Subcutaneous adipose tissue (tissue), 4 donors: ENCODE results near the gene TNFRSF19. TPM values are rescaled to one million over a fixed set of nuclear protein-coding genes. Genes with fewer than 3 reads are reported as not detected.

ENCODE experiments used
- total RNA-seq, 4 donors: library from RNA; depleted of rRNA; stranded (reverse); fragments of >200 nt; gene quantifications; one replicate each; pipeline ENCODE4 v1.1.0, GENCODE V29; 2016
- TF ChIP-seq, protein P1 (sequence below): fragments of 450-650 bp; IDR thresholded peaks from one replicate; pipeline ENCODE4 v1.5.1; 2016; ENCODE audit warnings: low read depth, mild to moderate bottlenecking, control low read depth, antibody characterized with exemption, moderate library complexity

TNFRSF19 gene, protein sequence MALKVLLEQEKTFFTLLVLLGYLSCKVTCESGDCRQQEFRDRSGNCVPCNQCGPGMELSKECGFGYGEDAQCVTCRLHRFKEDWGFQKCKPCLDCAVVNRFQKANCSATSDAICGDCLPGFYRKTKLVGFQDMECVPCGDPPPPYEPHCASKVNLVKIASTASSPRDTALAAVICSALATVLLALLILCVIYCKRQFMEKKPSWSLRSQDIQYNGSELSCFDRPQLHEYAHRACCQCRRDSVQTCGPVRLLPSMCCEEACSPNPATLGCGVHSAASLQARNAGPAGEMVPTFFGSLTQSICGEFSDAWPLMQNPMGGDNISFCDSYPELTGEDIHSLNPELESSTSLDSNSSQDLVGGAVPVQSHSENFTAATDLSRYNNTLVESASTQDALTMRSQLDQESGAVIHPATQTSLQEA
- 1 to 10 TPM in 3 of 4 donors, under 1 TPM in 1; 0.33 to 4.0 (median 1.3) TPM for total RNA-seq

DNA sequence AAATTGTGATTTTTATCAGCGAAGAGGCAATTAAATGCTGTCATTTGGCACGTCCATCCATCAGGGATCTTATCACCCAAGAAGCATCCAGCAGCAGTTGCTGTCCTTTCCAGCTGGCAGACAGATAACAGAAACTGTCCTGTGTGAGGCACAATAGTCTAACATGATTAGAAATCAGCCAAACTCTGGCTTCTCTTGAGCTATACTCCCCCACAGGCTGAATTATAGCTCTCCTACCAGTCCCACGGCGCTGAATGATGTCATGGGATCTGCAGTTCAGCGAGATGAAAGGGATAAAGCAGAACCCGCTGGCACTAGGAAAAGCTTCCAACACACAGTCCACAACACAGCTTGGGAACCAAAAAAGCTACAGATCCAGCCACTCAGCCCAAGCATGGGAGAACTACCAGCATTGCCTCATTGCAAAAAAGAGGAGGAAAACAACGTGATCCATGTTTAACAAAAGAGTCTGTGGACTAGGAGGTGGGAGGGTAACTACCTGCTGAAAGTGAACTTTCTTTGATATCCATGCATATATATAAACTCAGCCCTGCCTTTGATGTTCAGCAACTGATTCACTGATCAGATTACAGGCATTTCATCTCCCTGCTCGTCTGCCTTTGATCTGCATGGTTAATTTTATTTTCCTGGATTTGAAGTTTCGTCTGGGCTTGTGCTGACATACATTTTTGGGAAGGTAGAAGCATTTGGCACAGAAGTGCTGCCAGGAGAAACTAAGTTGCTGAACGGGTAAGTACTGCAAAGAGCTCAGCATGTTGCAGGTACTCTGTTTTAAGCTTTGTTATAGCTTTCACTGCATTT, at the start of gene TNFRSF19:
TNFRSF19 (plus strand) TSS at position 314 of the 822 bp plus-strand sequence. CDS start 19,772 bp downstream, outside the sequence.
- TF ChIP-seq, protein P1, sequence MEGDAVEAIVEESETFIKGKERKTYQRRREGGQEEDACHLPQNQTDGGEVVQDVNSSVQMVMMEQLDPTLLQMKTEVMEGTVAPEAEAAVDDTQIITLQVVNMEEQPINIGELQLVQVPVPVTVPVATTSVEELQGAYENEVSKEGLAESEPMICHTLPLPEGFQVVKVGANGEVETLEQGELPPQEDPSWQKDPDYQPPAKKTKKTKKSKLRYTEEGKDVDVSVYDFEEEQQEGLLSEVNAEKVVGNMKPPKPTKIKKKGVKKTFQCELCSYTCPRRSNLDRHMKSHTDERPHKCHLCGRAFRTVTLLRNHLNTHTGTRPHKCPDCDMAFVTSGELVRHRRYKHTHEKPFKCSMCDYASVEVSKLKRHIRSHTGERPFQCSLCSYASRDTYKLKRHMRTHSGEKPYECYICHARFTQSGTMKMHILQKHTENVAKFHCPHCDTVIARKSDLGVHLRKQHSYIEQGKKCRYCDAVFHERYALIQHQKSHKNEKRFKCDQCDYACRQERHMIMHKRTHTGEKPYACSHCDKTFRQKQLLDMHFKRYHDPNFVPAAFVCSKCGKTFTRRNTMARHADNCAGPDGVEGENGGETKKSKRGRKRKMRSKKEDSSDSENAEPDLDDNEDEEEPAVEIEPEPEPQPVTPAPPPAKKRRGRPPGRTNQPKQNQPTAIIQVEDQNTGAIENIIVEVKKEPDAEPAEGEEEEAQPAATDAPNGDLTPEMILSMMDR: no peak

DNA sequence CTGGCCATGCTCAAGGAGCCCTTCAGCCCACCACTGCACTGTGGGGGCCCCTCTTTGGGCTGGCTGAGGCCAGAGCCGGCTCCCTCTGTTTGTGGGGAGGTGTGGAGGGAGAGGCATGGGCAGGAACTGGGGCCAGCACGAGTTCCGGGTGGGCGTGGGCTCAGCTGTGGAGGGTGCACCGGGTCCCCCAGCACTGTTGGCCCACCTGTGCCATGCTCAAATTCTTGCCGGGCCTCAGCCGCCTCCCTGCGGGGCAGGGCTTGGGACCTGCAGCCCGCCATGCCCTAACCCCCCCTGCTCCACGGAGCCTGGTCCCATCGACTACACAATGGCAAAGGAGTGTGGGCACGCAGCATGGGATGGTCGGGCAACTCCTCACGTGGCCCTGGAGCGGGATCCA, 38.8 kb upstream of the TNFRSF19 start:
- TF ChIP-seq, protein P1: no peak

DNA sequence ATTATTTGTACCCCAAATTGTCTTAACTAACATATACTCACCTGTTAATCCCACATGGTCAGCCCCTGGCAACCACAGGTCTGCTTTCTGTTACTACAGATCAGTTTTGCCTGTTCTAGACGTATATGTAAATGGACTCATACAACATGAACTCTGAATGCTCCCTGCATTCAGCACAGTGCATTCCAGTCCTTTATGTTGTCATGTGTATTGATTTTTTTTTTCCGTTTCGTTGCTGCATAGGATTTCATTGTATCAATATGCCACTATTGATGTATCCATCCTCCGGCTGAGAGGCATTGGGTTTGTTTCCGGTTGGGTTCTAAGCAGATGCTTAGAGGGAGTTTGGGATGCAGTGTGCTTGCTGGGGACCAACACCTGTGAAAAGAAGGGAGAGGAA, 36.1 kb upstream of the TNFRSF19 start:
- TF ChIP-seq, protein P1: no peak

DNA sequence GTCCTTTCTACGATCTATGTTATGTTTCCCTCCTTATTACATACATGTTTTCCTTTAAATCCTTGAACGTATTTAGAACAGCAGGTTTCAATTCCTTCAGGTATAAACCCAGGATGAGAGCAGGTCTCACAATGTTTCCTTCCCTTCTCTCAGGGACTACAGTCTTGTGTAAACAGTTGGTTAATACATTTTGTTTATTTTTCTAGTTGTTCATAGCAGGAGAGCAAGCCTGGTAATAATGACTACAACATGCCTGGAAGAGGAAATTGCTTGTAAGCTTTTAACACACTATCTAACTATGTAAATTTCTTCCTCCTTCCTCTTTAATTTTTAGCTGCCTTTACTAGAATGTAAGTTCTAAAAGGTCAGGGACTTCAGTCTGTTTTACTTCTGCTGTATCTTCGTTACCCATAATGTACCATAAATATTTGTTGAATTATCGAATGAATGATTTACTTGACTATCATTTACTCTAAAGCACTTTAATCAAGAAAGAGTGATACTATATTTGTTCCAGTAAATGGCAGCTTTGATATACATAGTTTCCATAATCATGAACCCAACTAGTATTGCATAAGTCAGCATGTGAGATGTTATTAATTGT, 28.9 kb upstream of the TNFRSF19 start:
- TF ChIP-seq, protein P1: no peak

DNA sequence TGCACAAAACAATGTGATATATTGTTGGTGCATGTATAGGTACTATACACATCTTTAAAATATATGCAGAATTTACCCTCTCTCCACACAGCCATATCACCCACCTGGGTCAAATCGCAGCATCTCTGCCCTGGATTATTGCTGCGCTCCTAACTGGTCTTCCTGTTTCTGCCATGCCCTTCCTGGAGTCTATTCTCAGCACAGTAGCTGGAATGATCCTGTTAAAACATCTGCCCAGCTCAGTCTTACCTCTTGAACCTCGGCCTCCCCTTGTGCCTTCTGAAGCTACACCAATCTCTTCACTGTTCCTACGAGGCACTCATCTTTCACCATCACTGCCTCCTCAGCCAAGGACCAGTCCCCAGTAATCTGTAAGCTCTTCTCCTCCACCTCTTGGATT, 25.5 kb upstream of the TNFRSF19 start:
- TF ChIP-seq, protein P1: no peak

DNA sequence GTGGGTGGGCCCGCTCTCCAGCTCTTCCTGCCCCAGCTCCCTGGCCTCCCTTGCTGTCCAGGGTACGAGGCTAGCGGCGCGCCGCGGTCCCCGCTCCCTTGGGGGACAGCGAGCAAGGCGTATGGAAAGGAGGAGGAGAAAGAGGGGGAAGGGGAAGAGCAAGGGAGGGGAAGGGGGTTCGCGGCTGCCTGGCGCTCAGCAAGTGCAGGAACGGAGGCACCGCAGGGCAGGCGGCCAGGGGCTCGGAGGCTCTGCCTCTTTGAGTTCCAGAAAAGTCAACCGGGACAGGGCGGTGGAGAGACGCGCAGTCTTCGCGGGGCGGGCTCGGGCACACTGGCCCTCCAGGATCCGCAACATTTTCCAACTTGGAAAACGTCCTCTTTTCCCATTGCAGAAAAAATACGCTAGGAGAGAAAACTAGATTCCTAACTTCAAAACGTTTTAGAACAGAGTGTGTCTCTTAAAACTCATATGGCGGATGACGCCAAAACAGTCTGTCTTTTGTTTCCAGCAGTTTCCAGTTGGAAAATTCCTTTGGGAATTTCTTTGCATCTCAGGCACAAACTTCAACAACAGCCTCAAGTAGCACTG, 23.1 kb upstream of the TNFRSF19 start:
- TF ChIP-seq, protein P1: no peak
